Parathyroid adenoma (tissue), 2 donors: ENCODE results near the gene ZNF319.

Source experiments
- H2AFZ ChIP-seq: fragments of 300-600 bp; sonication (generic); one replicate; pipeline ENCODE4 v1.7.0; 2017; ENCODE audit warnings: antibody characterized with exemption, mild to moderate bottlenecking
- H3K27ac ChIP-seq: fragments of 300-600 bp; sonication (generic); one replicate; pipeline ENCODE4 v1.7.0; 2017
- H3K27me3 ChIP-seq: fragments of 300-600 bp; sonication (generic); one replicate; pipeline ENCODE4 v1.7.0; 2017; ENCODE audit warnings: low read length; ENCODE audit not compliant: control insufficient read depth, insufficient read depth
- H3K36me3 ChIP-seq: fragments of 300-600 bp; sonication (generic); one replicate; pipeline ENCODE4 v1.7.0; 2017; ENCODE audit warnings: low read length; ENCODE audit not compliant: control insufficient read depth, insufficient read depth
- H3K4me1 ChIP-seq: fragments of 300-600 bp; sonication (generic); one replicate; pipeline ENCODE4 v1.7.0; 2017; ENCODE audit warnings: control low read depth
- H3K4me2 ChIP-seq: fragments of 300-600 bp; sonication (generic); one replicate; pipeline ENCODE4 v1.7.0; 2017; ENCODE audit warnings: low read length
- H3K4me3 ChIP-seq: fragments of 300-600 bp; sonication (generic); one replicate; pipeline ENCODE4 v1.7.0; 2017; ENCODE audit warnings: low read depth, low read length
- H3K79me2 ChIP-seq: fragments of 300-600 bp; sonication (generic); one replicate; pipeline ENCODE4 v1.7.0; 2017; ENCODE audit warnings: control low read depth
- H3K9ac ChIP-seq: fragments of 300-600 bp; sonication (generic); one replicate; pipeline ENCODE4 v1.7.0; 2017; ENCODE audit warnings: mild to moderate bottlenecking
- H3K9me3 ChIP-seq: fragments of 300-600 bp; sonication (generic); one replicate; pipeline ENCODE4 v1.7.0; 2017; ENCODE audit warnings: low read length; ENCODE audit not compliant: control insufficient read depth
- TF ChIP-seq, protein P1 (sequence below): fragments of 300-600 bp; sonication (generic); IDR thresholded peaks from one replicate; pipeline ENCODE4 v1.7.0; 2017; ENCODE audit warnings: antibody characterized with exemption, mild to moderate bottlenecking
- donor health status: primary hyperparathyroidism.

Gene ZNF319

DNA sequence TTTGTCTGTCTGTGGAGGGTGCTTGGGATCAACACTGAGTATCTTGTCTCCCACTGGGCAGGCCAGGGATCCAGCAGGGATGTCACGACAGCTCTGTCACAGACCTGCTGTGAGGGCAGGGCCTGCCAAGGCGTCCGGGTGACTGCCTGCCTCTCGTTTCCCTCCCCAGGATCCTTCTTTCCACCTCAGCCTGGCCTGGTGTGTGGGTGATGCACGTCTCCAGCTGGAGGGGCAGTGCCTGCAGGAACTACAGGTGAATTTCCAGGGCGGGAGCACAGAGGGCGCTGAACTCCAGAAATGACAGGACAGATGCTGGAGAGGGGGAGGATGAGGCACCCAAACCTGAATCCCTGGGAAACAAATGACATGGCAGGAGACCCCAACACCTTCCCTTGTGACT lies 18.3 kb upstream of the ZNF319 start:
- H2AFZ ChIP-seq, result no peak overlapping the region
- TF ChIP-seq, protein P1, sequence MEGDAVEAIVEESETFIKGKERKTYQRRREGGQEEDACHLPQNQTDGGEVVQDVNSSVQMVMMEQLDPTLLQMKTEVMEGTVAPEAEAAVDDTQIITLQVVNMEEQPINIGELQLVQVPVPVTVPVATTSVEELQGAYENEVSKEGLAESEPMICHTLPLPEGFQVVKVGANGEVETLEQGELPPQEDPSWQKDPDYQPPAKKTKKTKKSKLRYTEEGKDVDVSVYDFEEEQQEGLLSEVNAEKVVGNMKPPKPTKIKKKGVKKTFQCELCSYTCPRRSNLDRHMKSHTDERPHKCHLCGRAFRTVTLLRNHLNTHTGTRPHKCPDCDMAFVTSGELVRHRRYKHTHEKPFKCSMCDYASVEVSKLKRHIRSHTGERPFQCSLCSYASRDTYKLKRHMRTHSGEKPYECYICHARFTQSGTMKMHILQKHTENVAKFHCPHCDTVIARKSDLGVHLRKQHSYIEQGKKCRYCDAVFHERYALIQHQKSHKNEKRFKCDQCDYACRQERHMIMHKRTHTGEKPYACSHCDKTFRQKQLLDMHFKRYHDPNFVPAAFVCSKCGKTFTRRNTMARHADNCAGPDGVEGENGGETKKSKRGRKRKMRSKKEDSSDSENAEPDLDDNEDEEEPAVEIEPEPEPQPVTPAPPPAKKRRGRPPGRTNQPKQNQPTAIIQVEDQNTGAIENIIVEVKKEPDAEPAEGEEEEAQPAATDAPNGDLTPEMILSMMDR, result no peak
- H3K27ac ChIP-seq, result no peak overlapping the region
- H3K79me2 ChIP-seq, result no peaks in the 10 kb centered on the region
- no peaks in the 10 kb centered on the region for H3K9me3 ChIP-seq
- no peaks in the 10 kb centered on the region for H3K27me3 ChIP-seq
- no peak overlapping the region for H3K4me3 ChIP-seq
- no peak overlapping the region for H3K9ac ChIP-seq
- no peak overlapping the region for H3K4me2 ChIP-seq
- H3K4me1 ChIP-seq, result peaks cover 11% of the 10 kb centered on the region
- no peaks in the 10 kb centered on the region for H3K36me3 ChIP-seq

DNA sequence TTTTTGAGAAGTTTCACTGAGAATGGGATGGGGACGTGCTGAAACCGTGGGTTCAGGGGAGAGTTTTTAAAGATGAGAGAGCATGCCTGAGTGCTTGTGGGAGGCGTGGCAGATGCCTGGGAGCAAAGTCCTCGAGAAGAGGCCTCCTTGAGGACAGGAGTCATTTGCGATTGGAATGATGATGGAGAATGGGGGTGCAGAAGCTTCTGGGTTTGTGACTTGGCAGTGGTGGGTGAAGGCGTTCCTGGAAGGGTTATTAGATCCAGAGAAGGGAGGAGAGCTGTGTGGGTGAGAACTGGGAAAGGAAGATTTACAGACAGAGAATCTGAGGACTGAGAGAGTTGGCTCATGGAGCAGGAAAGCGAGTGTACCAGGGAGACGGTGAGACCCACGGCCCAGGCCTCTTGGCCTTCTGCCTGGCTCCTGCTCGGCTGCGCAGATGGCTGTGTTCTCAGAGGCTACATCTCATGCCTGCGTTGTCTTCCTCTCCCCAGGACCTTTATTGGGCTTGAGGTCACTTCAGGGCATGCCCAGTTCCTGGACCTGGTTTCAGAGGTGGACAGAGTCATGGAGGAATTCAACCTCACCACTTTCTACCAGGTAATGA lies 16.5 kb upstream of the ZNF319 start:
- TF ChIP-seq, protein P1, result no peak
- Histone ChIP-seq H3K4me3 (no peak overlapping the region), H3K27ac (no peak overlapping the region), H3K4me2 (no peak overlapping the region), H3K36me3 (no peaks in the 10 kb centered on the region), H3K27me3 (no peaks in the 10 kb centered on the region), H3K4me1 (no peaks in the 10 kb centered on the region), H3K79me2 (no peaks in the 10 kb centered on the region), H3K9ac (no peak overlapping the region), H2AFZ (no peak overlapping the region), H3K9me3 (no peaks in the 10 kb centered on the region)

DNA sequence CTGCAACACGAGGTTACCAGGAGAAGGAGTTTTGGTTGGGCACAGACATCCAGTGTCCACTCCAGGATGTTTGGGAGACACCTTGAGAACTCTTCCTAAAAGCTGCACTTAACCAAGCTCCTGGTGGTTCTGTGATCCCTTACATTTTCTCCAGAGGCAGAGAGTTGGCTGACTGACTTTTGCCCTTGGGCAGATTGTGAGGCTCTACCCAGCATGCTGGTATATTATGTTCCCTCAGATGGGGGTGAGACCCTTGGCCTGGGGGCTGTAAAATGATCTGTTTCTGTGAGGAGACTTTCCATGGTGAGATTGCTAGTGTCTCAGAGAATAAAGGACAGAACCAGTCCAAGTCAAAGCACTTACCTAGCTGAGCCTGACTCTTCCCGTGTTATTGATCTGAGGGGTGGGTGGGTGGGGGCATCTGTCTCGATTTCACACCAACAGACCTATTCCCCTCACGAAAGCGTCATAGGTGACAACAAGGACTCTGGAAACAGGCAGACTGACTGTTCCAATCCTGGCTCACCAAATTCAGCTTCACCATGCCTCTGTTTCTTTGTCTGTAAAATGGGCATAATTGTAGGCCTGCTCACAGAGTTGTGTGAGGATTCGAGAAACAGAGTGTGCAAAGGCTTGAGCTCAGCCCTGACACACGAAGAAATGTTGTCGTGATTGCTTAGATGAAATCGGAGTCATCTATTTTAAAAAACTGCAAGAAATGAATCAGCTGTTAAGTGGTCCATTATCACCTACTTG lies 12.9 kb upstream of the ZNF319 start:
- Histone ChIP-seq H3K27me3 (no peaks in the 10 kb centered on the region), H3K79me2 (no peaks in the 10 kb centered on the region), H3K9ac (no peak overlapping the region), H3K36me3 (no peaks in the 10 kb centered on the region), H3K4me2 (no peak overlapping the region), H3K9me3 (no peaks in the 10 kb centered on the region), H3K4me3 (no peak overlapping the region), H3K27ac (no peak overlapping the region), H2AFZ (no peak overlapping the region), H3K4me1 (peaks cover 8% of the 10 kb centered on the region)
- TF ChIP-seq, protein P1, result no peak

DNA sequence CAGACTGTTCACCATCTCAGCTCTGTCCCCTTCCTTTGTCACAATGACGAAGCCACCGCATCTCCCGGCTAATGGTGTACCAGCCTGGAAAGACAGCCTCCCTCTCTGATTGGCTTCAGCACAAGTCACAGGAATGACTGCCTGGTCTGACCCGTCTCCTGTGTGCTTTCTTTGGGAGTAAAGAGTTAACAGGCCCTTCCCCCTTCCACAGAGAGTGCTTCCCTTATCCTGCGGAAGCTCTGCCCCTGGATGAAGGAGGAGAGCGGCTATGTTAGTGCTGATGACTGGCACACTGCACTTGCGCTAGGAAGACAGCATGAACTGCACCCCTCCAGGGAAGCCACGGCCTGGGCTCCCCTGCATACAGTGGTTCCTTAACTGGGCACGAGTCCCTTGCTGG lies 12.0 kb upstream of the ZNF319 start:
- H2AFZ ChIP-seq, result no peak overlapping the region
- H3K4me3 ChIP-seq, result no peak overlapping the region
- TF ChIP-seq, protein P1, result no peak
- no peaks in the 10 kb centered on the region for H3K9me3 ChIP-seq
- no peaks in the 10 kb centered on the region for H3K27me3 ChIP-seq
- no peak overlapping the region for H3K27ac ChIP-seq
- H3K79me2 ChIP-seq, result no peaks in the 10 kb centered on the region
- no peak overlapping the region for H3K9ac ChIP-seq
- no peaks in the 10 kb centered on the region for H3K36me3 ChIP-seq
- H3K4me2 ChIP-seq, result no peak overlapping the region
- H3K4me1 ChIP-seq, result peaks cover 8% of the 10 kb centered on the region

DNA sequence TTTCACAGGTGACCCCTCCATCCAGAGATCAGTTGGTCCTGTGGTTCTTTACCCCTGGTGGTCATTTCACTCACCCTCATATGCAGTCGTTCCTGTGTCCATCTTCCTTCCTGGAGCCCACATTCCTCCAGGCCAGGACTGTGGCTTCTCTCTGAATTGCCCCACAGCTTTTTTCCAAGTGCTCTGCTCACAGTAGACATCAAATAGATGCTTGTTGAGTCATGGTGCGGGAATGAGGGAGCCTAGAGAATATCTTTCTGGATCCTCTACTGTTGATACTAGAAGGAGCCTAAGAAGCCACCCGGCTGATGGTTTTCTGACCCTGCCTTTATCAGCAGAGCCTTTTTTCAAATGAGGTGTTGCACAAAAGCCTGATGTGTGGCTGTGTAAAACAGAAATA lies 11.2 kb upstream of the ZNF319 start:
- no peak overlapping the region for H3K27ac ChIP-seq
- peaks cover under 1% of the 10 kb centered on the region for H3K79me2 ChIP-seq
- no peaks in the 10 kb centered on the region for H3K36me3 ChIP-seq
- peaks cover 8% of the 10 kb centered on the region for H3K4me1 ChIP-seq
- no peak overlapping the region for H2AFZ ChIP-seq
- no peak overlapping the region for H3K9ac ChIP-seq
- TF ChIP-seq, protein P1, result no peak
- H3K9me3 ChIP-seq, result no peaks in the 10 kb centered on the region
- H3K4me2 ChIP-seq, result no peak overlapping the region
- no peak overlapping the region for H3K4me3 ChIP-seq
- H3K27me3 ChIP-seq, result no peaks in the 10 kb centered on the region
